ENCODE measurements around the gene CAP1. TPM values are rescaled to one million over a fixed set of nuclear protein-coding genes. Genes with fewer than 3 reads are reported as not detected.
A peak's percentile ranks its signal among the peaks of the same experiment; 100 is the strongest.

CAP1 gene
- total and polyA plus RNA-seq, 9 of the 15 experiments (the other 6 are each of a cell fraction or from before 2014, with no cell fraction given), result 230 to 658 (median 281) TPM

- TF ChIP-seq PTRF (tag; IDR thresholded peaks at IDR 0.05), result 0 out of 2 replicates have a peak, but pooled peaks have one; percentile 10
- TF ChIP-seq CTCF (IDR thresholded peaks at IDR 0.05 in 2 of 3, conservative IDR thresholded peaks at IDR 0.05 in 1 of 3; ENCODE audit: insufficient read depth in 2 of 3, low read depth in 1 of 3, low read length in 3 of 3), result peak; percentile 23 to 46 (median 38); a peak in 3 of 6 replicates
- TF ChIP-seq WHSC1 (IDR thresholded peaks at IDR 0.05; ENCODE audit: low read length), result no peak
- peak; percentile 86 for TF ChIP-seq JUND (IDR thresholded peaks at IDR 0.05; ENCODE audit: borderline replicate concordance, low read depth, low read length)
- TF ChIP-seq JUND (tag; IDR thresholded peaks at IDR 0.05; ENCODE audit: borderline replicate concordance, low read depth, low read length), result peak; percentile 63; the same call in 1 of the 3 replicates
- peak; percentile 65; the same call in 1 of the 2 replicates for TF ChIP-seq GATA2 (CRISPR knock-in tag; IDR thresholded peaks at IDR 0.05)
- peak; percentile 78 for TF ChIP-seq TAL1 (IDR thresholded peaks at IDR 0.05)
- no peak for TF ChIP-seq CSDE1 (IDR thresholded peaks at IDR 0.05)
- TF ChIP-seq BMI1 (IDR thresholded peaks at IDR 0.05; ENCODE audit: low read length), result no peak
- TF ChIP-seq ELK1 (CRISPR knock-in tag; IDR thresholded peaks at IDR 0.05), result no peak
- no peak for TF ChIP-seq ZNF445 (CRISPR knock-in tag; IDR thresholded peaks at IDR 0.05; ENCODE audit: low read depth)
- TF ChIP-seq ZNF124 (CRISPR knock-in tag; IDR thresholded peaks at IDR 0.05), result no peak
- no peak for TF ChIP-seq POLR2A (conservative IDR thresholded peaks at IDR 0.05)
- TF ChIP-seq BRD9 (IDR thresholded peaks at IDR 0.05; ENCODE audit: low read depth, partially characterized antibody), result no peak
- TF ChIP-seq NFE2 (IDR thresholded peaks at IDR 0.05; ENCODE audit: low read depth), result peak; percentile 55
- no peak for TF ChIP-seq CBX5 (IDR thresholded peaks at IDR 0.05; ENCODE audit: borderline replicate concordance, low read depth)
- no peak for TF ChIP-seq HDGF (IDR thresholded peaks at IDR 0.05)
- TF ChIP-seq TEAD4 (IDR thresholded peaks at IDR 0.05; ENCODE audit: low read length), result peak; percentile 92
- no peak for TF ChIP-seq TEAD4 (CRISPR knock-in tag; IDR thresholded peaks at IDR 0.05; ENCODE audit: borderline replicate concordance)
- TF ChIP-seq CBX3 (IDR thresholded peaks at IDR 0.05; ENCODE audit: borderline replicate concordance in 1 of 2, low read length in 2 of 2), result 0 out of 3 replicates have a peak, but pooled peaks of 1 of the 2 experiments have one; percentile 12
- no peak for TF ChIP-seq POLR3A (IDR thresholded peaks at IDR 0.05; ENCODE audit: borderline replicate concordance, extremely low read depth, insufficient read depth, insufficient read length)
- TF ChIP-seq ZNF184 (CRISPR knock-in tag; IDR thresholded peaks at IDR 0.05), result no peak
- TF ChIP-seq LEF1 (IDR thresholded peaks at IDR 0.05), result peak; percentile 49; the same call in 1 of the 2 replicates
Measured at GRCh38 chr1:40059338-40059959, 18.9 kb downstream of the CAP1 start (continued).
